Measurements from ENCODE around the gene OR2J2.

- TF ChIP-seq ZNF280B (CRISPR knock-in tag; IDR thresholded peaks at IDR 0.05; ENCODE audit: borderline replicate concordance), result no peak
- TF ChIP-seq CTCF (CRISPR knock-in tag; IDR thresholded peaks at IDR 0.05), result no peak
- TF ChIP-seq ARID2 (CRISPR knock-in tag; IDR thresholded peaks at IDR 0.05; ENCODE audit: borderline replicate concordance), result no peak
- TF ChIP-seq PPARG (CRISPR knock-in tag; conservative IDR thresholded peaks at IDR 0.05), result no peak
- TF ChIP-seq ATF3 (CRISPR knock-in tag; IDR thresholded peaks at IDR 0.05), result no peak
- TF ChIP-seq FOSL1 (CRISPR knock-in tag; IDR thresholded peaks at IDR 0.05; ENCODE audit: borderline replicate concordance), result no peak
- TF ChIP-seq RFX5 (IDR thresholded peaks at IDR 0.05; ENCODE audit: low read depth, low read length), result no peak
- no peak for TF ChIP-seq POLR2A (IDR thresholded peaks at IDR 0.05; ENCODE audit: insufficient read depth in 1 of 2, low read depth in 2 of 2, low read length in 2 of 2)
- no peak for TF ChIP-seq KAT2B (IDR thresholded peaks at IDR 0.05; ENCODE audit: borderline replicate concordance, low read depth, low read length)
Observed at GRCh38 chr6:29211488-29211887, 40.8 kb downstream of the OR2J2 start.
